Adrenal gland (tissue), 12 donors: ENCODE data around the gene ANKRD6. TPM values are rescaled to one million over a fixed set of nuclear protein-coding genes. Genes with fewer than 3 reads are reported as not detected.

Source experiments
- DNase-seq, 7 donors: peaks; one replicate each; pipeline ENCODE4 v3.0.0-alpha.2; 2019 to 2020
- H3K27ac ChIP-seq, 5 donors: fragments of 200-600 bp; sonication (generic) in 4 of 5; 1 replicate in 3 of 5; 2 replicates in 2 of 5; pipeline versions ENCODE4 v1.5.1 to v1.8.0; 2016 to 2020; ENCODE audit warnings: mild to moderate bottlenecking in 1 of 5
- H3K27me3 ChIP-seq: fragments of 200-600 bp; 2 replicates; pipeline ENCODE4 v1.8.0; 2021
- H3K36me3 ChIP-seq, 2 donors: fragments of 200-600 bp; replicated peaks in 1 of 2; 1 replicate in 1 of 2; 2 replicates in 1 of 2; pipeline versions ENCODE4 v1.5.1 to v1.8.0; 2018 to 2022
- H3K4me1 ChIP-seq, 2 donors: fragments of 200-600 bp; replicated peaks in 1 of 2; 1 replicate in 1 of 2; 2 replicates in 1 of 2; pipeline versions ENCODE4 v1.5.1 to v1.8.0; 2018 to 2021
- H3K4me3 ChIP-seq, 4 donors: fragments of 200-600 bp; sonication (generic) in 3 of 4; one replicate each; pipeline ENCODE4 v1.5.1; 2016 to 2018
- H3K9me3 ChIP-seq, 3 donors: fragments of 200-600 bp; sonication (generic) in 1 of 3; replicated peaks in 1 of 3; 1 replicate in 2 of 3; 2 replicates in 1 of 3; pipeline versions ENCODE4 v1.5.1 to v1.8.0; 2016 to 2021
- CTCF ChIP-seq, 6 experiments: fragments of 450-650 bp in 4 of 6; fragments of 200-600 bp in 2 of 6; sonication (generic) in 1 of 6; IDR thresholded peaks; 1 replicate in 5 of 6; 2 replicates in 1 of 6; pipeline versions ENCODE4 v1.5.1 to v1.8.0; 2016 to 2021; ENCODE audit warnings: antibody characterized with exemption in 6 of 6, mild to moderate bottlenecking in 2 of 6, moderate library complexity in 1 of 6
- POLR2A ChIP-seq, 2 donors: fragments of 450-650 bp; IDR thresholded peaks; one replicate each; pipeline ENCODE4 v1.6.1; 2017; ENCODE audit warnings: antibody characterized with exemption in 2 of 2, mild to moderate bottlenecking in 2 of 2, moderate library complexity in 1 of 2
- WGBS, 4 donors: extraction: QIAGEN DNeasy Blood & Tissue Kit in 2 of 4; methylation state at CpG; one replicate each; pipeline versions ENCODE4 v1.1.5 to v1.1.7; 2013 to 2017; 5-methylcytosine and 5-hydroxymethylcytosine counted together
- intact Hi-C, 2 donors: fragments of 100-400 bp; cut with DNase I; formaldehyde crosslinking; loops; one replicate each; pipeline versions ENCODE4 v1.14.1 to v1.15.0; 2022 to 2023
- polyA plus RNA-seq, 3 donors: library from polyadenylated mRNA; stranded (reverse); fragments of 200-250 nt in 2 of 3; fragments of 350-450 nt in 1 of 3; fragmentation: Illumina TruSeq in 1 of 3; extraction: RNeasy Lipid Tissue Mini Kit (QIAGEN cat#74804) in 1 of 3; gene quantifications; one replicate each; pipeline ENCODE4 v1.2.3, GENCODE V29; 2013 to 2014
- total RNA-seq, 9 donors: library from RNA; depleted of rRNA in 4 of 9; stranded (reverse); fragments of >200 nt in 4 of 9; fragments of 120-200 nt in 1 of 9; fragmentation: NEBNext Ultra II Directional in 1 of 9; extraction: Animal tissue kit (Norgen Biotek cat#: 25700) in 1 of 9; gene quantifications; one replicate each; pipeline versions ENCODE4 v1.1.0 to v1.2.4, GENCODE V29; 2013 to 2023
- donor health status: healthy with polysubstance abuse.
- donor health status: Bipolar disorder and iron deficiency.
- donor health status: DM: yes; HTN: yes; CAD: no.
- donor health status: DM: no; HTN: no; CAD: no.
- donor health status: DM: no; HTN: no; CAD: no.
- donor health status: DM: yes; HTN: yes; CAD: no.

ANKRD6 gene
- total and polyA plus RNA-seq, 12 donors = 2.8 to 16.6 (median 7.7) TPM

- no peaks in the 10 kb centered on the region for H3K27me3 ChIP-seq
- peaks cover 0 to 4% of the 10 kb centered on the region in 2 donors for H3K4me1 ChIP-seq
- H3K4me3 ChIP-seq = no peak overlapping the region
- no peak for DNase-seq
- 91 to 100% (median 94%) methylated on average over 4 of the region's 4 CpGs for WGBS, 4 donors
- no peaks in the 10 kb centered on the region for H3K36me3 ChIP-seq
- H3K27ac ChIP-seq = no peak overlapping the region
- no peak for TF ChIP-seq CTCF (IDR thresholded peaks at IDR 0.05)
- no peak for TF ChIP-seq POLR2A (IDR thresholded peaks at IDR 0.05)
- intact Hi-C loops = no loop called here
- no peaks in the 10 kb centered on the region for H3K9me3 ChIP-seq
These were observed 158.8 kb downstream of the ANKRD6 start for GRCh38 chr6:89591745-89592144.

- H3K4me1 ChIP-seq = peaks cover 0 to 7% of the 10 kb centered on the region in 2 donors
- no peak overlapping the region for H3K4me3 ChIP-seq
- no peaks in the 10 kb centered on the region for H3K27me3 ChIP-seq
- DNase-seq = no peak
- H3K9me3 ChIP-seq = no peaks in the 10 kb centered on the region
- 83 to 89% (median 87%) methylated on average over 2 of the region's 2 CpGs for WGBS, 4 donors
- no peak for TF ChIP-seq POLR2A (IDR thresholded peaks at IDR 0.05)
- TF ChIP-seq CTCF (IDR thresholded peaks at IDR 0.05) = no peak
- intact Hi-C loops = no loop called here
- H3K36me3 ChIP-seq = no peaks in the 10 kb centered on the region
- no peak overlapping the region for H3K27ac ChIP-seq
These were observed 163.1 kb downstream of the ANKRD6 start for GRCh38 chr6:89596056-89596455.

- Histone ChIP-seq H3K4me3 (no peak overlapping the region), H3K27ac (no peak overlapping the region), H3K27me3 (no peaks in the 10 kb centered on the region), H3K9me3 (no peaks in the 10 kb centered on the region), H3K36me3 (no peaks in the 10 kb centered on the region), H3K4me1 (peaks cover 0 to 7% of the 10 kb centered on the region in 2 donors)
- intact Hi-C loops = no loop called here
- TF ChIP-seq POLR2A (IDR thresholded peaks at IDR 0.05) = no peak
- TF ChIP-seq CTCF (IDR thresholded peaks at IDR 0.05) = no peak
- WGBS, 4 donors = 81 to 100% (median 92%) methylated on average over 1 of the region's 1 CpG
- DNase-seq = no peak
These were observed 163.5 kb downstream of the ANKRD6 start for GRCh38 chr6:89596484-89596883.

- Histone ChIP-seq H3K27ac (no peak overlapping the region), H3K27me3 (no peaks in the 10 kb centered on the region), H3K4me3 (no peak overlapping the region), H3K4me1 (peaks cover 0 to 7% of the 10 kb centered on the region in 2 donors), H3K9me3 (no peaks in the 10 kb centered on the region), H3K36me3 (no peaks in the 10 kb centered on the region)
- WGBS, 4 donors = 44 to 69% (median 63%) methylated on average over 2 of the region's 2 CpGs
- no peak for TF ChIP-seq POLR2A (IDR thresholded peaks at IDR 0.05)
- TF ChIP-seq CTCF (IDR thresholded peaks at IDR 0.05) = no peak
- intact Hi-C loops = no loop called here
- no peak for DNase-seq
These were observed 164.4 kb downstream of the ANKRD6 start for GRCh38 chr6:89597372-89597771.
